NCI-H524 (cell line): ENCODE data around the gene MACC1.

Experiments used
- DNase-seq, 2 experiments: peaks; one replicate each; lab custom pipeline; 2025; lab: John Stamatoyannopoulos, UW

Gene MACC1

GRCh38 chr7:20229646-20230500 lies 12.7 kb upstream of the MACC1 start:
- no peak for DNase-seq

GRCh38 chr7:20229081-20229480 lies 11.9 kb upstream of the MACC1 start:
- no peak for DNase-seq

- no peak for DNase-seq
Observed at GRCh38 chr7:20228654-20229053, 11.5 kb upstream of the MACC1 start.

GRCh38 chr7:20227291-20227795 lies 10.2 kb upstream of the MACC1 start:
- DNase-seq = no peak

- no peak for DNase-seq
Observed at GRCh38 chr7:20226860-20227259, 9.7 kb upstream of the MACC1 start.

GRCh38 chr7:20225384-20225783 lies 8.2 kb upstream of the MACC1 start:
- DNase-seq = no peak

- DNase-seq = no peak
Observed at GRCh38 chr7:20224025-20224424, 6.8 kb upstream of the MACC1 start.

- DNase-seq = no peak
Observed at GRCh38 chr7:20223356-20223755, 6.2 kb upstream of the MACC1 start.

- DNase-seq = no peak
Observed at GRCh38 chr7:20222219-20222828, 5.1 kb upstream of the MACC1 start.

GRCh38 chr7:20220921-20221547 lies 3.9 kb upstream of the MACC1 start:
- DNase-seq = no peak

GRCh38 chr7:20220293-20220761 lies 3.1 kb upstream of the MACC1 start:
- DNase-seq = no peak

- DNase-seq = no peak
Observed at GRCh38 chr7:20219446-20220292, 2.5 kb upstream of the MACC1 start.

- DNase-seq = no peak
Observed at GRCh38 chr7:20219062-20219445, 1.9 kb upstream of the MACC1 start.

GRCh38 chr7:20218279-20218678 lies 1.1 kb upstream of the MACC1 start:
- no peak for DNase-seq

- DNase-seq = no peak
Observed at GRCh38 chr7:20216406-20217036, 663 bp downstream of the MACC1 start.

- no peak for DNase-seq
Observed at GRCh38 chr7:20214921-20215669, 2.1 kb downstream of the MACC1 start.

- no peak for DNase-seq
Observed at GRCh38 chr7:20214132-20214531, 3.1 kb downstream of the MACC1 start.

- DNase-seq = no peak
Observed at GRCh38 chr7:20213378-20213777, 3.8 kb downstream of the MACC1 start.

- no peak for DNase-seq
Observed at GRCh38 chr7:20211376-20211775, 5.8 kb downstream of the MACC1 start.

- DNase-seq = no peak
Observed at GRCh38 chr7:20208651-20209307, 8.4 kb downstream of the MACC1 start.
